GM18858 (cell line): ENCODE results near the gene SLC6A1.

Source experiments
- ATAC-seq: cut with Tn5 transposase; IDR thresholded peaks from one replicate; pipeline ENCODE4 v1.9.1; 2021; ENCODE audit not compliant: unreplicated experiment

The SLC6A1 gene

DNA sequence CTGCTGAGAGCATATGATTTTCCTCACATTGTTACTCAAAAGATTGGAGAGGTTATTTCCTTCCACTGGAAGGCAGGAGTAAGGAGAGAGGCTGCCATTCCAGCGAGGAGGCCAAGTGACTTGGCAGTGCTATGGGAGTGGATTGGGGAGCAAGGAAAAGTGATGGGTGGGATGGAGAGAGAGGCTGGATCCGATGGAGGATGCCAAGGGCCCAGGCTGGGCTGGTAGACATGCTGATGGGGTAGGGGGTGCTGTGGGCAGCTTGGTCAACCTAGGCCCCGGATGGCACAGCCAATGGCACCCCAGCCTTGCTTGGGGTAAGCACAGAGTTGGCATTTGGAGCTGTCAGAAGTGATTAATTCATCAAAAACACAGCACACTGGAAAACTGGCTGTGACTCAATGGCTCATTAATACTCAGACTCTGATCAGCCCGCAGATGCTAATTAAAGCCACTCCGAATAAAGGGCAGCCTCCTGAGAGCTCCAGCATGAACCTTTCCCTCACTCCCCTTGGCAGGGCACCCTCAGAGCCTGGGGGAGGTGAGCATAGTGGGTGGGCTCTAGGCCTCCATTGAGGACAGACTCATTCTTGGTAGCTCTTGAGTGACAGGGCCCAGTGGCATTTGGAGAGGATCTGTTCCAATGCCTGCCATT lies 22.1 kb upstream of the SLC6A1 start:
- ATAC-seq: no peak

DNA sequence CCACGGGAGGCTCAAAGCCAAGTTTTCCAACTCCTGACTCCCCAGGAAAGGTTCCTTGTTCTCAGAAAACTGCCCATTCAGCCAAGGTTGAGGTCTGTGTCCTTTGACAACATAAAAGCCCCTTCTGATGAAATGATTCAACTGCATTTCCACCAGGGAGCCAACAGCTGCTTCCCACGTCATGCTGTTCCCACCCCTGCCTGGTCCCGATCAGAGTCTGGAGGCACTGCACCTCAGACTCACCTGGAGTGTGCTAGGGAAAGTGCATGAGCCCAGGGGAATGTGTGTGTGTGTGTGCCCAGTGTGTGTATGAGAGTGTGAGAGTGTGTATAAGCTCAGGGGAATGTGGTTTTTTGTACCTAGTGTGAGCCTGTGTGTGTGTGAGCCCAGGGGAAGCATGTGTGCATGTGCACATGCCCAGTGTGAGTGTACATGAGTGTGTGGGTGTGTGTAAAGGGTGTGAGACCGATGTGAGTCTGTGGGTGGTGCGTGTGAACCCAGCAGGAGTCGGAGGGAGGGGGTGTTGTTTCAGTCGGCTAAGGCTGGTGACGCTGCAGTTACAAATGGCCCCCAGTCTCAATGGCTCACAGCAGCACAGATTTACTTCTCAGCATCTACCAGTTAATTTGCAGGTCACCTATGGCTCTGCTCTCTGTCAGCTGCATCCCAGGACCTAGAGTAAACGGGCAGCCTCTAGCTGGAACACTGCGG lies 20.3 kb upstream of the SLC6A1 start:
- ATAC-seq: no peak

DNA sequence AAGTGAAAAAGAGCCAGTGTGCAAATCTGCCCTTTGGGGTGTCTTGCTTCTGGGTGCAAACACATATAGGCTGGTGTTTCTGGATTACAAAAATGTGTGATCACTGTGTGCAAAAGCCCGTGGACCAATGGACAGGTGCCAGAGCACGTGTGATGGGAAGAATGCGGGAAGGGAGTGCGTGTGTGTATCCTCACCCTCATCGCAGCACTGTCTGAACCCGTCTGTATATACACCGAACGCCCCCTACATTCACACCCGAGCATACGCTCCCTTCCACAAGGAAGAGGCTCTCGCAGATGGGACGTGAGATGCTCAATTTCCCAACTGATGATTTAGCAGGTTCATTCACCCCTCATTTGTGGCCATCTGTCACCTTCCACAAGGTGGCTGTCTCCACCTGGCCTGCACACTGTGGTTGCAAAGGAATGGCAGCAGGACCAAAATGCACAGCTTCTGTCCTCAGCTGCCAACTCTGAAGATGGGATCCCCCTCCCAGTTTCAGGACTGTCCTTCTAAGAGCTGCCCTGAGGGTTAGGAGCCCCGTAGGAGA lies 19.4 kb upstream of the SLC6A1 start:
- ATAC-seq: no peak

DNA sequence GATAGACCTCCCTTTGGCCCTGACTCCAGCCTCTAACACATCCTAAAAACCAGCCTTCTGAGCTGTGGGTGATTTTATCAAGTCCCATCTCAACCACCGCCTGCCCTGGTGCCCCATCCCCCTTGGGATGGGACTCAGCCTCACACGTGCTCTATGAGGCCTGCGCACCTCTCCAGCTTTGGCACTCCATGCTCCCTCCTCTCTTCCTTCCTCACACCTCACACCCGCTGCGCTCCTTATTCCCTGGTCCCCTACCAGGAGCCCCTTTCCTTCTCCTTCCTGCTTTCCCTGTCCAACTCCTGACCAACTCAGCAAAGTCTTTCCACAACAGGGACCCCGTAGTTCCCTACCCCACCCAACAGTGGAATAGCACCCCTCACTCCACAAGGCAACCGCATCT lies 18.4 kb upstream of the SLC6A1 start:
- ATAC-seq: no peak

DNA sequence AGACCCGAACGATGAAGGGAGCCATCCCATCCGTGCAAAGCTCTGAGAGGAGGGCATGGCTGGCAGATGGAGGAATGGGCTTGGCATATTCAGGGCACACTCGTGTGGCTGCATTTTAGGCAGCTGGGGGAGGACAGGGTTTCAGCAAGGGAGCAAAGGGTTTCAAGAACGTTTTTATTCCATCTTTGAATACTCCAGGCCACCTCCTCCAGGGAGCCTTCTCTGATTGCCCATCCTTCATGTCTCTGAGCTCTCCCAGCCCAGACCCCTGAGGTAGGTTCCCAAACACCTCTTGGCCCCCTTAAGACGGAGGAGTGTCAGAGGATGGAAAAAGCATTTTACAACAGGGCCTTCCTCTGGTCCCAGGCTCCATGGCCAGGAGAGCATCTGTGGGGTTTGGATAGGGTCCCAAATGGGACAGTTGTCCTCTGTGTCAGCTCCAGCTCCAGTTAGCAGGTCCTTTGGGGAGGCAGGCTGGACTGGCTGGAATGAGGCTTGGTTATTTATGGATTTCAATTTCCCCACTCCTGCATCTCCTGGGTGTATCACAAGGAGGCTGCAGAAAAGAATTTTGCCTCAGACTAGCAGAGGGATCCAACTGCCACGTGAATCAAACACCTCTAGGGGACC lies 17.7 kb upstream of the SLC6A1 start:
- no peak for ATAC-seq

DNA sequence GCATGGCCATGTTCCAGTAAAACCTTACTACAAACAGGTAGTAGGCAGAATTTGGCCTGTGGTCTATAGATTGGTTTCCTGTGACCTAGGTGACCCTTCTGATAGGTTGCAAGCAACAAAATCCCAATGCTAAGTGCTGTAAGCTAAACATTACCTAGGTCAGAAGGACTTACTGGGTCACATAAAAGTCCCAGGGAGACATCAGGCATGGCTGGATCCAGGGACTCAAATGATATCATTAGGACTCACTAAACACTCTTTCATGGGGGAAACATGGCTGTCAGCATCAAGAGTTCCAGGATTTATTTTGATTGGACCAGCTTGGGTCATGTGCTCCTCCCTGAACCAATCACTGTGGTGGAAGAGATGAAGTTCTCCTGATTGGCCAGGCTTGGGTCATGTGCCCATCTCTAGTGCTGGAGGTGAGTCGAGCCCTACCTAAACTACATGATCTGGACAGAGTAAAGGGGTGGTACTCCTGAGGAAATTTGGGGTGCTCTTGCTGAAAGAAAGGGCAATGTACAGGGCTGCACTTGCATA lies 16.8 kb upstream of the SLC6A1 start:
- ATAC-seq: no peak

DNA sequence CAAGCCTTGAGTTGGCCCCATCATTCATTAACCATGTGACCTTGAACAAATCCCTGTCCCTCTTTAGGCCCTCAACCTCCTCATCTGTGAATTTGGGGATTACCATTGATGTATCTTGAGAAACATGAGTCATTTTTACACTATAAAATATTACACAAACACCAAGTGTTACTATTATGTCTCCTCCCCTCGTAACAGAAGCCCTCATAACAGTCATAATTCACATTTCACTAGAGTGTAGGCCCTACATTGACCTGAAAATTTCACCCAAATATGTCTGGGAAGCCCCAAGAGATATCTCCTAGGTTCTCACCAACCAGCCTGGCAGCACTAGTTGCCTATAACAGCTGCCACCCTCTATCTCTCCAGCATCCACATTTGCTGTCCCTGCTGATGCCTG lies 15.8 kb upstream of the SLC6A1 start:
- ATAC-seq: no peak

DNA sequence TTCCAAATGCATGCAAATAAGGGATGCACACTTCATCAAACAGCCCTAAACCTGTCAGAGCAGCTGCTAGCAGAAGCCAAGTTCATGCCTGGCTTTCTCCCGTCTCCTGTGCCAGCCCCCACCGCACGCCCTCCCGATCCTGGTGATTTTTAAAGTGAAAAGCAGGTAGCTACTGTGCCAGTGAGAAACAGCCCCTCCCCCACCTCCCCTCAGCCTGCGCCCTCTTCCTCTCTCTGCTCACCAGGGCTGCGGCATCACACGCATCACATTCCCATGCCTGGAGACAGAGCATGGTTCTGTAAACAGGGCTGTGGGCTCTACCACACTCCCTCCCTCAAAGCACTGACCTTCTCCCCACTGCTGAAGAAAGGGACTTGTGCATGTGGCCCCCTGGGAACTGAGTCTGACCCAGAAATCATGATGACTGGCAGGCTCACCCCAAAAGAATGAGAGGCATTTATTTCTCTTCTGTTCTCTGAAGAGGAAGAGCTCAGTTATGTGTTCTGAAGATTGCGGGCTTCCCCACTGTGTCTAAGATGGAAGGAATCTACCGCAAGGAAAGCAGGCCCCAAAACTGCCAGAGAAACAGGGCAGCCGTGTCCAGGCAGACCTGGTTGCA lies 14.5 kb upstream of the SLC6A1 start:
- no peak for ATAC-seq

DNA sequence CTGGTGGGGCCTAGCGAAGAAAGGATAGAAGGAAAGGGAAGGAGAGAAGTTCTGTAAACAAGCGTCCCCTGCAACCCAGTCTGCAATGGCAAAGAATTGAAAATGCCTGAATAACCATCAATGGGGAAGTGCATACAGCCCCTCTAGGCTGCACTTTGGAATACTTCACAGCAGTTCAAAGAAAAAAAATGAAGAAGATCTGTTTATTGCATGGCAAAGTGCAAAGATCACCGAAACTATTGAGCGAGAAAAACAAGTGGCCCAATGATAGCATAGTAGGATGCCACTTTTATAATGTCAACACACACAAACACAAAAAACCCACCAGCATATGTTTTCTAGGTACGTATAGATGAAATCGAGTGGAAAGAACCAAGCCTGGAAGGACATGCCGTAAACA lies 13.6 kb upstream of the SLC6A1 start:
- ATAC-seq: no peak

DNA sequence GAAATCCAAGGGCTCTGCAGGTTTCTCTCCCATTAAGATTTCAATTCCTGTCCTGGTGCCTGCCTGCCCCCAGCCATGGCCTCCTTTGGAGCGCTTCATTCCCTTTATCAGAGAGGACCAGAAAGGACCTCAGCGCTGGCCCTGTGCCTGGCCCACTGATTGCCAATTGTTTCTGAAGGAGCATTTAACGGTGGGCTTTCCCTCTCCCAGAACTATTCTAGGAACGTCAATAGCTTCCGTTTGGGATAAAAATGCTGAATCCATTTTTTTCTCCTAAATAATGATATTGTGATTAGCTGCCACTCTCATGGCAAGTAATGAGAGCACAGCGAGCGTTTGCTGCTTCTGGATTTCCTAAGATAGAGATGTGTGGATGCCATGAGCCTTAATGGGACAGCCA lies 12.2 kb upstream of the SLC6A1 start:
- ATAC-seq: no peak

DNA sequence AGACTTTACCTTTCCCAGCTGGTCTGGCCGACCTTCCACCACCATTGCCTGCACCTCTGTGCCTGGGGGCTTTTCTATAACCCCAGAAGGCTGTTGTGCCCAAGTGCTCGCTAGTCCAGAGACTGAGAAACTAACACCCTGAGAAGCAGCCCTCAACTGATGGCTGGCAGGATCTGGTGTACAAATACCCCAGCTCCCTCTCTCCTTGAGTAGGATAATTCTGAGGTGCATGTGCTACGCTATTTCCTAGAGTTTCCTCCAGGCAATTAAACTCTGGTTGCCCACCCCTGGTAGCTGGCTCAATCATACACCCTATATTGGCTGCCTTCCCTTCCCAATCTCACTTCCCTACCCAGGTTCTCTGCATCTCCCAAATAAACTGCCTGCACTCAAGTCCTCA lies 11.5 kb upstream of the SLC6A1 start:
- ATAC-seq: no peak

DNA sequence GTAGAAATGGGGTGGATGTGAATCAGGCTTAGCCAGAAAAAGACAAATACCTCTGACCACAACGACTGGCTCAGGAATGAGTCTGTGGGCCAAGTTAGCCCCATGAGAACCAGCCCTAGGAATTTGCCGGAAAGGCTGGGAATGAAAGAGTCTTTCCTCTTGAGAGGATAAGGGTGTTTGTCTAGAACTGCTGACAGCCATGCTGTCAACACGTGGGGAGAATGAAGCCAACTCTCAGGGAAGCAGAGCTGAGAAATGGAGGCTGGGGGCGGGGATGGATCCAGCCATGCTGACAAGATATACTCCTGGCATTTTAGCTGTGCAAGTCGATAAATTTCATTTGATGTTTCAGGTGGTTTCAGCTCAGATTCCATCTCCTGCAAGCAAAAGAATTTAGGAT lies 10.6 kb upstream of the SLC6A1 start:
- no peak for ATAC-seq

DNA sequence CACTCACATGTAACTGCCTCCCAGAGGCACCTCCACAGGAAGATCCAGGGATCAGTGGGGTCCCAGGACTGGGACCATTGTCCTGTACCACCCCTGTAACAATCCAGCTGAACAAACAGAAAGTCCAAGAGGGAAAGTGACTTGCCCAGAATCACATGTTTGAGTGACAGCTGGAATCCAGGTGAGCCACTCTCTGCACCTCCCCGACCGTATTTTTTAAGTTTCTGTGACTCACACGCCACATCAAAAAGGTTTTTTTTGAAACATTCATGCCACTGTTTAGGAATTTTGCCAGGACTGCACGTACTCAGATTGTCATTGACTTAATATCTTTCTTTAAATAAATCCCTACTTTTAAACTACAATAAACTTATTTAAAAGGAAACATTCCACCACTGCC lies 9.8 kb upstream of the SLC6A1 start:
- ATAC-seq: no peak

DNA sequence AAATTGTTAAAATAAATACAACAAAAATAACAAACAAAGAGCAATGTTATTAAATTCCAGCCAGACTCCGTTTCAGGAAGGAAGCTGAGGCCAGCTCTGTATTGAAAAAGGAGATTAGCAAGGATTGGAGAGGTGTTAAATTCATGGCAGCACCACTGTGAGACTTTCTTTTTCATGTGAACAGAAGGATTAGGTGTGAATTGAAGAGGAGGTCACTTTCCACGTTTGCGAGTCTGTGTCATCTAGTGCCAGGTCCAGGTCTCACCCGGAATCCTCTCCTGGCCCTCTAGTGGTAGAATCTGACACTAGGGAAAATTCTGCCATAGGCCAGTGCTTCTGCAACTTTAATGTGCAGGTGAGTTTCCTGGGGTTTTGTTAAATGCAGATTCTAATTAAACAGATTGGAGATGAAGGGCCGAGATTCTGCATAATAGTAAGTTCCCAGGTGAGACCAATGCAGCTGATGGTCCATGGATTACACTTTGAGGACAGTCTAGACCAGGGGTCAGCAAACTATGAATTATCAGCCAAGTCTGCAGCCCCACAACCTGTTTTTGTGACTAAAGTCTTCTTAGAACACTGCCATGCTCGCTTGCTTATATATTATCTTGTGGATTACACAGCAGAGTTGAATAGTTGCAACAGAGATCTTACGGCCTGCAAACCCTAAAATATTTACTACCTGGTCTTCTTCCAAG lies 9.2 kb upstream of the SLC6A1 start:
- no peak for ATAC-seq

DNA sequence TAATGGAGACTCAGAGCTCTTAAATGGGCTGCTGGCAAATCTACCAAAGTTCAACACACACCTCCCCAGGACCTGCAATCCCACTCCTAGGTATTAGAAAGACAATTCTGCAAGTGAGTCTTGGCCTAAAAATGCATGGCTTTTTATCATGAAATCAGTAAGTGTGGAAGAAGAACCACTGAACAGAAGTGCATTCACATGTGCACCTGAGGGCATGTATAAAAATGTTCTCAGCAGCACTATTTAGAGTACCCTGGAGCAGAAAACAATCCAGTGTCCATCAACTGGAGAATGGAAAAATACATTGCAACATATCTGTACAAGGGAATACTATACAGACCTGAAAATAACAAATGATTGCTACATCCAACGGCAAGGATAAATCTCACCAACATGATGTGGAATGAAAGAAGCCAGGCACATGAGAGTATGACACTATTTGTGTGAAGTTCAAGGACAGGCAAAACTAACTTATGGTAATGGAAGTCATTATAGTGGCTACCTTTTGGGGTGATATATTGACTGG lies 8.1 kb upstream of the SLC6A1 start:
- no peak for ATAC-seq

DNA sequence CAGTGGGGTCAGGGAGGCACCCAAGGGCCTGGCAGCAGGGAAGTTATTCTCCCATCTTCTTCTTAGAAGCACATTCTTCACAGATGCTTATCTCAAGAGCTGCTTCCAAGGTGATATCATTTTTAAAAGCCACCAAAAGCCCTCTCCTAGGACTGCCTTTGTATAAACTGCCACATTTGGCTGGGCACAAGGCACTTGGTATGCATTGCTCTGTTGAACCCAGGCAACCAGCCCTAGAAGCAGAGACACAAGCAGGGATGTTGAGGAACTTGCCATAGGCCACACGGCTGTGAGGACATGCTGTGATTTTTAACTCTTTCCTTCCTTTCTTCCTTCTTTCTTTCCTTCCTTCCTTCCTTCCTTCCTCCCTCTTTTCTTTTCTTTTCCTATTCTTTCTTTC lies 7.4 kb upstream of the SLC6A1 start:
- no peak for ATAC-seq

DNA sequence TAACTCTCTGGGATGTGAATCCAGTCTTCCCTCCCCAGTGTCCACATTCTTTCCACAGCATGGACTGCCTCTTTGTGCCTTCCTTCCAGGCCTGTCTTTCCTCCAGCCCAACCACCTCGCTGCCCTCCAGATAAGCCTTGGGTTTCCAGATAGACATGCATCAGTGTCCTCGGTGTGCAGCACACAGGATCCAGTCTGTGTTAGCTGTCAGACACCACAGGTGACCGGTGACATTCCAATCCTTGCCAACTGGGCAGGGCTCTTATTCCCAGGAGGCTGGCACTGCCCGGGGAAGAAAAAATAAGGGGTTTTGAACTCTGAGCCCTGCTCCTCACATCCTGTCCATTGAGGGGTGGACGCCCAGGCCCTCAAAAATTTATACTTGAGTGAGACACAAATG lies 6.0 kb upstream of the SLC6A1 start:
- no peak for ATAC-seq

DNA sequence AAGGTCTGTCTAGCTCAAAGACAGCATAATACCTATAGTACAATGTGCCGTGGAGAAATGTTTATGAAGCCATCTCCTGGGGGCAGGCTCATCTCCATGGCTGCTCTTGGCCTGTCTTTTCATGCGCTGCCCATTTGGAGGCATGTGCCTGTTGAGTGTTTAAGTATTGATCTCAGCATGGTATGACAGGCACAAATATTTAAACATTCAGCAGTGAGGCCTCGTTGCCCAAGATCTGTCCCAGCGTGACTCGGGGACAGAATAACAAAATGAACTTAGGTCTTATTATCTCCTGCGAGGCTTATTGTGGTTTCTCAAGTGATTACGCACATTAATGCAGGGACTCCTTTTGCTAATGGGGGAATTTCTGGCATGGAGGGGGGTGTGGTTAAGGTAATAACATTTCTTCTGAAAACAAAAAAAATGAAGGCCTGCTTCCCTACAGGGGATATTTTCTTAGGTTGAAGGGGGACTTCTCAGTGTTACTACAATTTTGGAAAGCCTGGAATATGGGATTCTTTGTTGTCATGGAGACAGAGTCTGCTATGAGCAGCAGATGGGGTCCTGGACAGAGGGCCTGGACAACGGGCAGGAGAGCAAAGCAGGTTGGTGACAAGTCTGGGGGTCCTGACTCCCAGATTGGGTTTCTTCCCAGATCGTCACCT lies 4.4 kb upstream of the SLC6A1 start:
- ATAC-seq: no peak

DNA sequence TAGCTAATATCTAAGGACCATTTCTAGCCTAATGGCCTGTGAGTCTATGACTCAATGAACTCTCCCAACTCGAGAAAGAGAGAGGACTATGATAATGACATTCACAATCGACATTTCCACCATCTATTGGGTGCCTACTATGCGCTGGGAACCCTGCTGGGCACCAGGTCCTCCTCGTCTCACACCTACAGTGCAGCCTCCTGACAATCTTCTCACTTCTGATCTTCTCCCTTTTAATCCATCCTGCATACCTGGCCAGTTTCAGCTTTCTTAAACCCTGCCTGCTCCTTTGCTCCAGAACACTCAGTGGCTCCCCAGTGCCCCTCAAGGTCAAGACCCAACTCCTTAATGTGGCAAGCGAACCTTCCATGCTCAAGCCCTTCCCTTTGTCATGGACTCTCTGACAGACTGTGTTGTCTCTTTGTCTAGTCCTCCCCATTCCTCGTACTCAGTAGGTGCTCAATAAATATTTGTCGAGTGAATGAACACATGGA lies 3.5 kb upstream of the SLC6A1 start:
- no peak for ATAC-seq
